ENCODE data around the gene CAVIN4. TPM values are rescaled to one million over a fixed set of nuclear protein-coding genes. Genes with fewer than 3 reads are reported as not detected.

CAVIN4 gene
- total and polyA plus RNA-seq, 2 experiments from 2014 or later, result 0.65 to 1.7 TPM

- 87 to 93% methylated on average over 5 of the region's 5 CpGs for WGBS, 2 experiments (ENCODE audit: low coverage in 1 of 2, low lambda C conversion rate in 2 of 2, missing lambda C conversion rate in 2 of 2)
- no peak for TF ChIP-seq EZH2phosphoT487 (IDR thresholded peaks at IDR 0.05; ENCODE audit: insufficient read depth, low read depth)
- TF ChIP-seq EZH2 (IDR thresholded peaks at IDR 0.05; ENCODE audit: insufficient read depth, poor library complexity, severe bottlenecking), result no peak
- Histone ChIP-seq H2AFZ (no peak overlapping the region), H3K79me2 (ENCODE audit: insufficient read depth) (no peaks in the 10 kb centered on the region), H3K4me3 (no peak overlapping the region), H3K9me2 (ENCODE audit: insufficient read depth) (no peaks in the 10 kb centered on the region), H3K27ac (peak overlapping the region; percentile 55; the same call in 1 of the 2 replicates), H3K36me3 (ENCODE audit: low read depth) (no peaks in the 10 kb centered on the region), H3K9ac (no peak overlapping the region), H4K20me1 (ENCODE audit: insufficient read depth) (no peaks in the 10 kb centered on the region), H3F3A (ENCODE audit: insufficient read depth) (peaks cover 26% of the 10 kb centered on the region), H3K27me3 (replicated peaks; ENCODE audit: insufficient read depth) (no peaks in the 10 kb centered on the region), H3K4me2 (ENCODE audit: unreplicated experiment) (peak overlapping the region; percentile 4), H3K9me3 (ENCODE audit: low read depth) (no peaks in the 10 kb centered on the region), H3K4me1 (ENCODE audit: insufficient read depth) (peaks cover 25% of the 10 kb centered on the region)
- peak; percentile 68 for DNase-seq
- in situ Hi-C loops (cut with MboI), result loop anchor here (25.0 kb wide), 2 partner anchors 252 to 552 kb away; no protein-coding TSS in a partner anchor
These were observed 11.7 kb downstream of the CAVIN4 start for GRCh38 chr9:100589582-100589981.

GRCh38 chr9:100590481-100590880, 12.6 kb downstream of the CAVIN4 start:
- peak; percentile 83 for DNase-seq
- no peaks in the 10 kb centered on the region for H3K27me3 ChIP-seq (replicated peaks; ENCODE audit: insufficient read depth)

GRCh38 chr9:100591139-100591538, 13.3 kb downstream of the CAVIN4 start:
- in situ Hi-C loops (cut with MboI), result loop anchor here (25.0 kb wide), 2 partner anchors 254 to 554 kb away; no protein-coding TSS in a partner anchor
- DNase-seq, result no peak
- WGBS, 2 experiments (ENCODE audit: low coverage in 1 of 2, low lambda C conversion rate in 2 of 2, missing lambda C conversion rate in 2 of 2), result 98 to 100% methylated on average over 6 of the region's 6 CpGs
- H3F3A ChIP-seq (ENCODE audit: insufficient read depth), result peaks cover 26% of the 10 kb centered on the region
- H3K9me2 ChIP-seq (ENCODE audit: insufficient read depth), result no peaks in the 10 kb centered on the region
- H3K79me2 ChIP-seq (ENCODE audit: insufficient read depth), result no peaks in the 10 kb centered on the region
- H3K36me3 ChIP-seq (ENCODE audit: low read depth), result no peaks in the 10 kb centered on the region
- H2AFZ ChIP-seq, result no peak overlapping the region
- H4K20me1 ChIP-seq (ENCODE audit: insufficient read depth), result no peaks in the 10 kb centered on the region
- no peak overlapping the region for H3K9ac ChIP-seq
- H3K9me3 ChIP-seq (ENCODE audit: low read depth), result no peaks in the 10 kb centered on the region
- TF ChIP-seq EZH2phosphoT487 (IDR thresholded peaks at IDR 0.05; ENCODE audit: insufficient read depth, low read depth) (no peak), EZH2 (IDR thresholded peaks at IDR 0.05; ENCODE audit: insufficient read depth, poor library complexity, severe bottlenecking) (no peak)
- peaks cover 25% of the 10 kb centered on the region for H3K4me1 ChIP-seq (ENCODE audit: insufficient read depth)
- no peaks in the 10 kb centered on the region for H3K27me3 ChIP-seq (replicated peaks; ENCODE audit: insufficient read depth)
- H3K4me2 ChIP-seq (ENCODE audit: unreplicated experiment), result peak overlapping the region; percentile 37
- H3K27ac ChIP-seq, result peak overlapping the region; percentile 55; the same call in 1 of the 2 replicates
- H3K4me3 ChIP-seq, result no peak overlapping the region

More at GRCh38 chr9:100590481-100590880, 12.6 kb downstream of the CAVIN4 start:
- H3K4me2 ChIP-seq (ENCODE audit: unreplicated experiment), result peak overlapping the region; percentile 37
- no peaks in the 10 kb centered on the region for H3K9me2 ChIP-seq (ENCODE audit: insufficient read depth)
- H3K4me3 ChIP-seq, result no peak overlapping the region
- H2AFZ ChIP-seq, result no peak overlapping the region
- peaks cover 25% of the 10 kb centered on the region for H3K4me1 ChIP-seq (ENCODE audit: insufficient read depth)
- TF ChIP-seq EZH2phosphoT487 (IDR thresholded peaks at IDR 0.05; ENCODE audit: insufficient read depth, low read depth), result no peak
- TF ChIP-seq EZH2 (IDR thresholded peaks at IDR 0.05; ENCODE audit: insufficient read depth, poor library complexity, severe bottlenecking), result no peak
- in situ Hi-C loops (cut with MboI), result loop anchor here (25.0 kb wide), 2 partner anchors 253 to 553 kb away; no protein-coding TSS in a partner anchor
- H3K36me3 ChIP-seq (ENCODE audit: low read depth), result no peaks in the 10 kb centered on the region
- H4K20me1 ChIP-seq (ENCODE audit: insufficient read depth), result no peaks in the 10 kb centered on the region
- H3K9ac ChIP-seq, result no peak overlapping the region
- no peaks in the 10 kb centered on the region for H3K9me3 ChIP-seq (ENCODE audit: low read depth)
- no peaks in the 10 kb centered on the region for H3K79me2 ChIP-seq (ENCODE audit: insufficient read depth)
- WGBS, 2 experiments (ENCODE audit: low coverage in 1 of 2, low lambda C conversion rate in 2 of 2, missing lambda C conversion rate in 2 of 2), result 2 to 3% methylated on average over 2 of the region's 2 CpGs
- peak overlapping the region; percentile 55 for H3K27ac ChIP-seq
- H3F3A ChIP-seq (ENCODE audit: insufficient read depth), result peaks cover 26% of the 10 kb centered on the region

GRCh38 chr9:100591639-100592412, 13.9 kb downstream of the CAVIN4 start:
- Histone ChIP-seq H3K4me1 (ENCODE audit: insufficient read depth) (peaks cover 25% of the 10 kb centered on the region), H3F3A (ENCODE audit: insufficient read depth) (peaks cover 26% of the 10 kb centered on the region), H3K9me3 (ENCODE audit: low read depth) (no peaks in the 10 kb centered on the region), H3K9me2 (ENCODE audit: insufficient read depth) (no peaks in the 10 kb centered on the region), H2AFZ (no peak overlapping the region), H4K20me1 (ENCODE audit: insufficient read depth) (no peaks in the 10 kb centered on the region), H3K27ac (no peak overlapping the region), H3K27me3 (replicated peaks; ENCODE audit: insufficient read depth) (no peaks in the 10 kb centered on the region), H3K9ac (no peak overlapping the region), H3K4me3 (no peak overlapping the region), H3K36me3 (ENCODE audit: low read depth) (no peaks in the 10 kb centered on the region), H3K79me2 (ENCODE audit: insufficient read depth) (no peaks in the 10 kb centered on the region), H3K4me2 (ENCODE audit: unreplicated experiment) (no peak overlapping the region)
- in situ Hi-C loops (cut with MboI), result loop anchor here (25.0 kb wide), 2 partner anchors 255 to 555 kb away; no protein-coding TSS in a partner anchor
- 94 to 97% methylated on average over 5 of the region's 5 CpGs for WGBS, 2 experiments (ENCODE audit: low coverage in 1 of 2, low lambda C conversion rate in 2 of 2, missing lambda C conversion rate in 2 of 2)
- DNase-seq, result no peak
- TF ChIP-seq EZH2 (IDR thresholded peaks at IDR 0.05; ENCODE audit: insufficient read depth, poor library complexity, severe bottlenecking), result no peak
- TF ChIP-seq EZH2phosphoT487 (IDR thresholded peaks at IDR 0.05; ENCODE audit: insufficient read depth, low read depth), result no peak

Data from GM23248 (cell line).